Keratinocyte (primary cell): Measurements from ENCODE around the gene RASSF7. TPM values are rescaled to one million over a fixed set of nuclear protein-coding genes. Genes with fewer than 3 reads are reported as not detected.

ENCODE experiments used
- DNase-seq: peaks from one replicate; pipeline ENCODE4 v3.0.0-alpha.2; 2011; ENCODE audit warnings: low read depth, missing footprints, low spot score
- FAIRE-seq: peaks from 2 replicates; lab custom pipeline; 2011; peaks lifted over from hg19 to GRCh38; lab: Jason Lieb, UNC
- H2AFZ ChIP-seq: 2 replicates; pipeline ENCODE4 v1.6.0; 2012; ENCODE audit warnings: low read length, control low read depth, inconsistent platforms; ENCODE audit not compliant: control insufficient read depth
- H3K27ac ChIP-seq: 2 replicates; pipeline ENCODE4 v1.5.1; 2011; ENCODE audit warnings: low read length; ENCODE audit not compliant: control insufficient read depth, insufficient read depth
- H3K27me3 ChIP-seq: 3 replicates; pipeline ENCODE4 v1.6.0; 2011; ENCODE audit warnings: low read length; ENCODE audit not compliant: control insufficient read depth, insufficient read depth; ENCODE audit errors: extremely low read depth
- H3K36me3 ChIP-seq, 2 experiments: 2 replicates in 1 of 2; 3 replicates in 1 of 2; pipeline ENCODE4 v1.5.1; 2011; ENCODE audit warnings: low read length in 2 of 2, mild to moderate bottlenecking in 1 of 2; ENCODE audit not compliant: control insufficient read depth in 2 of 2, insufficient read depth in 2 of 2; ENCODE audit errors: extremely low read depth in 1 of 2
- H3K4me1 ChIP-seq: 3 replicates; pipeline ENCODE4 v1.5.1; 2011; ENCODE audit warnings: low read length; ENCODE audit not compliant: control insufficient read depth, insufficient read depth; ENCODE audit errors: extremely low read depth
- H3K4me2 ChIP-seq: 3 replicates; pipeline ENCODE4 v1.6.0; 2011; ENCODE audit warnings: low read depth, low read length; ENCODE audit not compliant: control insufficient read depth, insufficient read depth; ENCODE audit errors: extremely low read depth
- H3K4me3 ChIP-seq, 3 experiments: fragments of 200-600 bp in 1 of 3; sonication (generic) in 1 of 3; 2 replicates in 2 of 3; 3 replicates in 1 of 3; pipeline ENCODE4 v1.5.1; 2011 to 2016; ENCODE audit warnings: low read length in 3 of 3, mild to moderate bottlenecking in 3 of 3, control low read depth in 2 of 3, inconsistent platforms in 1 of 3, low read depth in 1 of 3, mixed read lengths in 1 of 3, mixed run types in 1 of 3, moderate library complexity in 1 of 3; ENCODE audit not compliant: control insufficient read depth in 2 of 3, insufficient read depth in 2 of 3; ENCODE audit errors: extremely low read depth in 1 of 3
- H3K79me2 ChIP-seq: 2 replicates; pipeline ENCODE4 v1.6.0; 2012; ENCODE audit warnings: low read length; ENCODE audit not compliant: control insufficient read depth, insufficient read depth
- H3K9ac ChIP-seq: 3 replicates; pipeline ENCODE4 v1.6.0; 2011; ENCODE audit warnings: low read length; ENCODE audit not compliant: control insufficient read depth, insufficient read depth; ENCODE audit errors: extremely low read depth
- H3K9me1 ChIP-seq: 3 replicates; pipeline ENCODE4 v1.6.0; 2011; ENCODE audit warnings: low read length; ENCODE audit not compliant: control insufficient read depth, insufficient read depth; ENCODE audit errors: extremely low read depth
- H3K9me3 ChIP-seq: 2 replicates; pipeline ENCODE4 v1.5.1; 2012; ENCODE audit warnings: low read depth, low read length; ENCODE audit not compliant: control insufficient read depth
- H4K20me1 ChIP-seq: 3 replicates; pipeline ENCODE4 v1.6.0; 2011; ENCODE audit warnings: low read length; ENCODE audit not compliant: control insufficient read depth, insufficient read depth; ENCODE audit errors: extremely low read depth
- CTCF ChIP-seq, 3 experiments: IDR thresholded peaks in 1 of 3; conservative IDR thresholded peaks in 1 of 3; optimal IDR thresholded peaks in 1 of 3; 2 replicates in 2 of 3; 3 replicates in 1 of 3; pipeline versions ENCODE3 to v1.5.1; 2011; ENCODE audit warnings: low read length in 3 of 3, mild to moderate bottlenecking in 3 of 3, moderate library complexity in 2 of 3, control low read depth in 1 of 3, inconsistent platforms in 1 of 3; ENCODE audit not compliant: insufficient read depth in 2 of 3; ENCODE audit errors: extremely low read depth in 1 of 3
- EZH2 ChIP-seq: IDR thresholded peaks from one replicate; pipeline ENCODE4 v1.6.1; 2012; ENCODE audit warnings: inconsistent platforms, mild to moderate bottlenecking, low read length, moderate library complexity
- dilution Hi-C: fragments of 300-500 bp; cut with MboI; formaldehyde crosslinking; loops from one replicate; pipeline ENCODE4 v1.7.0; 2020; ENCODE audit warnings: low sequenced_read_pairs; ENCODE audit not compliant: extremely low pct_ligation_motif_present
- polyA plus RNA-seq, 5 experiments: library from polyadenylated mRNA; depleted of rRNA in 3 of 5; stranded (reverse) in 3 of 5; stranded (forward) in 1 of 5; unstranded in 1 of 5; fragments of >200 nt; gene quantifications; 1 replicate in 1 of 5; 2 replicates in 3 of 5; 3 replicates in 1 of 5; pipeline versions ENCODE4 v1.2.1 to v1.2.3, GENCODE V29; 2011 to 2012; ENCODE audit warnings: missing spikeins in 2 of 5, low read depth in 1 of 5, low replicate concordance in 1 of 5

The RASSF7 gene
- polyA plus RNA-seq, 1 donor (not counting 4 experiments of a cell fraction or from before 2014, with no cell fraction given): 24.3 TPM

- H3K9ac ChIP-seq: no peak overlapping the region
- no peak overlapping the region for H3K4me2 ChIP-seq
- peaks cover 5% of the 10 kb centered on the region for H4K20me1 ChIP-seq
- no peaks in the 10 kb centered on the region for H3K9me1 ChIP-seq
- TF ChIP-seq EZH2 (no peak), CTCF (optimal IDR thresholded peaks at IDR 0.05 in 1 of 3, IDR thresholded peaks at IDR 0.05 in 1 of 3, conservative IDR thresholded peaks at IDR 0.05 in 1 of 3; ENCODE audit: extremely low read depth in 1 of 3, insufficient read depth in 2 of 3, low read length in 3 of 3) (no peak)
- DNase-seq (no peak), FAIRE-seq (no peak)
- peaks cover 38 to 49% of the 10 kb centered on the region in 2 experiments for H3K36me3 ChIP-seq
- H3K79me2 ChIP-seq: peaks cover 63% of the 10 kb centered on the region
- H3K4me3 ChIP-seq: no peak overlapping the region
- H3K27me3 ChIP-seq: no peaks in the 10 kb centered on the region
- no peak overlapping the region for H3K27ac ChIP-seq
- no peaks in the 10 kb centered on the region for H3K9me3 ChIP-seq
- H3K4me1 ChIP-seq: no peaks in the 10 kb centered on the region
- no peak overlapping the region for H2AFZ ChIP-seq
- dilution Hi-C loops: no loop called here
These were observed 27.2 kb downstream of the RASSF7 start for GRCh38 chr11:587978-588380.

DNA sequence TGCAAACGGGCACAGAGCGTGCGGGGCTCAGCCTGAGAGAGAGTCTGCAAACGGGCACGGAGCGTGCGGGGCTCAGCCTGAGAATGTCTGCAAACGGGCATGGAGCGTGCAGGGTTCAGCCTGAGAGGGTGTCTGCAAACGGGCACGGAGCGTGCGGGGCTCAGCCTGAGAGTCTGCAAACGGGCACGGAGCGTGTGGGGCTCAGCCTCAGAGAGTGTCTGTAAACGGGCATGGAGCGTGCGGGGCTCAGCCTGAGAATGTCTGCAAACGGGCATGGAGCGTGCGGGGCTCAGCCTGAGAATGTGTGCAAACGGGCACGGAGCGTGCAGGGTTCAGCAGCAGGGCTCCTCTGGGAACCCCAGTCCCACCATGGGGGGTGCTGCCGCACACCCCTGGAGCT, 29.0 kb downstream of the RASSF7 start:
- peaks cover 45 to 48% of the 10 kb centered on the region in 2 experiments for H3K36me3 ChIP-seq
- no peaks in the 10 kb centered on the region for H4K20me1 ChIP-seq

More for the DNA sequence above, 29.0 kb downstream of the RASSF7 start:
- Histone ChIP-seq H3K9me3 (no peaks in the 10 kb centered on the region), H2AFZ (no peak overlapping the region), H3K27me3 (no peaks in the 10 kb centered on the region), H3K79me2 (peaks cover 57% of the 10 kb centered on the region), H3K9me1 (no peaks in the 10 kb centered on the region), H3K4me2 (no peak overlapping the region), H3K4me3 (no peak overlapping the region), H3K4me1 (no peaks in the 10 kb centered on the region), H3K27ac (no peak overlapping the region), H3K9ac (no peak overlapping the region)
- DNase-seq (no peak), FAIRE-seq (no peak)
- dilution Hi-C loops: no loop called here
- no peak for TF ChIP-seq EZH2
- TF ChIP-seq CTCF (optimal IDR thresholded peaks at IDR 0.05 in 1 of 3, IDR thresholded peaks at IDR 0.05 in 1 of 3, conservative IDR thresholded peaks at IDR 0.05 in 1 of 3; ENCODE audit: extremely low read depth in 1 of 3, insufficient read depth in 2 of 3, low read length in 3 of 3): no peak
